ENCODE measurements around the gene LMBRD1. TPM values are rescaled to one million over a fixed set of nuclear protein-coding genes. Genes with fewer than 3 reads are reported as not detected.

Gene LMBRD1
- total and polyA plus RNA-seq, 9 donors, result 48.2 to 83.0 (median 54.0) TPM

GRCh38 chr6:69732640-69733039 is 64.2 kb downstream of the LMBRD1 start:
- WGBS, 3 donors, result 39 to 40% (median 40%) methylated on average over 2 of the region's 2 CpGs
- DNase-seq, result no peak
- Histone ChIP-seq H3K4me3 (no peak overlapping the region), H3K9me3 (no peaks in the 10 kb centered on the region), H3K27ac (no peak overlapping the region), H3K36me3 (no peaks in the 10 kb centered on the region), H3K27me3 (no peaks in the 10 kb centered on the region), H3K4me1 (ENCODE audit: insufficient read depth) (no peaks in the 10 kb centered on the region)
- TF ChIP-seq POLR2A (IDR thresholded peaks at IDR 0.05) (no peak), EP300 (IDR thresholded peaks at IDR 0.05) (no peak), CTCF (IDR thresholded peaks at IDR 0.05) (no peak)
- intact Hi-C loops (cut with DNase I), result no loop called here

DNA sequence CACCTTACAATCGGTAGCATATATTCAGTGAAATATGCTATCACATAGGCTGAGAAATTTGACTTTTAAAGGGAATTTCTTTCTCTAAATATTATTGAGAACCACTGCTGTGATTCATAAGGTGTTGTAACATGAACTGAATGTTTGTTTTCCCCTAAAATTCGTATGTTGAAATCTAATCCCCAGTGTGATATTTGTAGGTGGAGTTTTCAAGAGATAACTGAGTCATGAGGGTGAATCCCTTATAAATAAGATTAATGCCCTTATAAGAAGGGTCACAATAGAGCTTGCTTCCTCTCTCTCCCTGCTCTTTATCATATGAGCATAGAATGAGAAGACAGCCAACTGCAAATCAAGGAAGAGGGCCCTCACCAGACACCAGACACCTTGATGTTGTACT is 64.8 kb downstream of the LMBRD1 start:
- H3K9me3 ChIP-seq, result no peaks in the 10 kb centered on the region

DNA sequence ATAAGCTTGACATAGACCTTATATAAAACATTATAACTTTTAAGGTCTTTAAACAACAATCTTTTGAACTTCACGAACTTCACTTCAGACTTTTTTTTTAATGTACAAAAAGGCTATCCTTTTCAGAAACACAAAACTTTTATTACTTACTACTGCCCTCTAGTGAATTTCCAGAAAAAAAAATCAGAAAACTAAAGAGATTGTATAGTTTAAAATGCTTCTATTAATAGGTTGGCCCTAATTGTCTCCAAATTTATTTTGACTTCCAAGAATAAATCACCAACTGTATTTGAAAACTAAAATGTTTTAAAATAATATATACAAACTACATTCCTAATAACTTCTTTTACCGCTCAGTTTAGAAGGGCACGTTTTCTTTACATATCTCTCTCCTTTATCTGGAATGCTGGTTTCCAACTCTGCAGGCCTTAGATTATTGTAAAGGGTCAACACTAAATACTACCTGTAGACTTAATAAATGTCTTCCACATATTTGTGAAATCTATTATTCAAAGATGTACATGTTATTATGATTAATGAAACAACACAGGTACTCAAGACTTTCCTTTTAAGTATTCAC is 66.8 kb downstream of the LMBRD1 start:
- TF ChIP-seq CTCF (IDR thresholded peaks at IDR 0.05) (no peak), POLR2A (IDR thresholded peaks at IDR 0.05) (no peak), EP300 (IDR thresholded peaks at IDR 0.05) (no peak)
- Histone ChIP-seq H3K4me1 (ENCODE audit: insufficient read depth) (no peaks in the 10 kb centered on the region), H3K27me3 (no peaks in the 10 kb centered on the region), H3K4me3 (no peak overlapping the region), H3K36me3 (no peaks in the 10 kb centered on the region), H3K27ac (no peak overlapping the region), H3K9me3 (no peaks in the 10 kb centered on the region)
- DNase-seq, result no peak
- WGBS, 3 donors, result 49 to 59% (median 50%) methylated on average over 3 of the region's 3 CpGs
- intact Hi-C loops (cut with DNase I), result no loop called here

More for the DNA sequence above, 64.8 kb downstream of the LMBRD1 start:
- intact Hi-C loops (cut with DNase I), result no loop called here
- Histone ChIP-seq H3K27ac (no peak overlapping the region), H3K36me3 (no peaks in the 10 kb centered on the region), H3K4me1 (ENCODE audit: insufficient read depth) (no peaks in the 10 kb centered on the region), H3K4me3 (no peak overlapping the region), H3K27me3 (no peaks in the 10 kb centered on the region)
- TF ChIP-seq EP300 (IDR thresholded peaks at IDR 0.05) (no peak), CTCF (IDR thresholded peaks at IDR 0.05) (no peak), POLR2A (IDR thresholded peaks at IDR 0.05) (no peak)
- 55 to 58% (median 57%) methylated on average over 2 of the region's 2 CpGs for WGBS, 3 donors
- DNase-seq, result no peak

GRCh38 chr6:69722683-69723082 is 74.1 kb downstream of the LMBRD1 start:
- intact Hi-C loops (cut with DNase I), result no loop called here
- no peak for DNase-seq
- 97% methylated on average over 3 of the region's 3 CpGs for WGBS, 3 donors

More at GRCh38 chr6:69722683-69723082, 74.1 kb downstream of the LMBRD1 start:
- Histone ChIP-seq H3K27ac (no peak overlapping the region), H3K4me1 (ENCODE audit: insufficient read depth) (no peaks in the 10 kb centered on the region), H3K36me3 (no peaks in the 10 kb centered on the region), H3K4me3 (no peak overlapping the region), H3K27me3 (no peaks in the 10 kb centered on the region), H3K9me3 (no peaks in the 10 kb centered on the region)
- TF ChIP-seq CTCF (IDR thresholded peaks at IDR 0.05), result no peak
- no peak for TF ChIP-seq POLR2A (IDR thresholded peaks at IDR 0.05)
- TF ChIP-seq EP300 (IDR thresholded peaks at IDR 0.05), result no peak

Measured in ovary (tissue), 9 donors.